22Rv1 (cell line): Measurements from ENCODE around the gene PRX.

Source experiments
- CTCF ChIP-seq: fragments of 450-650 bp; IDR thresholded peaks from 2 replicates; pipeline ENCODE4 v1.5.1; 2017; ENCODE audit warnings: mild to moderate bottlenecking
- ZFX ChIP-seq: fragments of 450-650 bp; IDR thresholded peaks from 2 replicates; pipeline ENCODE4 v1.6.1; 2017; ENCODE audit warnings: antibody characterized with exemption, borderline replicate concordance

- no peak for TF ChIP-seq CTCF
- TF ChIP-seq ZFX: no peak
These were observed 57.0 kb downstream of the PRX start for GRCh38 chr19:40355975-40356680.
